K562 (cell line): ENCODE results near the gene BAG5.

ENCODE experiments used
- NR2F6 ChIP-seq: fragments of 450-650 bp; formaldehyde crosslinking; IDR thresholded peaks from 2 replicates; pipeline ENCODE4 v1.4.0; 2020; ENCODE audit warnings: mild to moderate bottlenecking
- TEAD4 ChIP-seq, 2 experiments: sonication (generic) in 1 of 2; formaldehyde crosslinking in 1 of 2; IDR thresholded peaks; 2 replicates each; pipeline versions ENCODE4 v1.6.1 to v1.8.0; 2012 to 2022; ENCODE audit warnings: borderline replicate concordance in 1 of 2, inconsistent platforms in 1 of 2, low read length in 1 of 2, mild to moderate bottlenecking in 1 of 2, missing genetic modification reagents in 1 of 2

- no peak for TF ChIP-seq NR2F6 (CRISPR knock-in tag)
- TF ChIP-seq TEAD4 (IDR thresholded peaks at IDR 0.05; ENCODE audit: low read length), result no peak
- TF ChIP-seq TEAD4 (CRISPR knock-in tag; IDR thresholded peaks at IDR 0.05; ENCODE audit: borderline replicate concordance), result no peak
These were observed 1.5 kb upstream of the BAG5 start for GRCh38 chr14:103563844-103564505.
